Measurements from ENCODE around the gene ATXN7L3.

Gene ATXN7L3

GRCh38 chr17:44221862-44222111, 22.1 kb upstream of the ATXN7L3 start:
- no peak overlapping the region for H3K4me3 ChIP-seq (IDR thresholded peaks at IDR 0.05; ENCODE audit: insufficient read depth, low read depth, low read length)
- peak overlapping the region; percentile 48 for H2AFZ ChIP-seq (ENCODE audit: low read depth)
- peaks cover 23% of the 10 kb centered on the region for H3K4me1 ChIP-seq (ENCODE audit: low read depth, poor library complexity, severe bottlenecking)
- peak overlapping the region; percentile 93 for H3K9ac ChIP-seq
- H3K4me2 ChIP-seq, result peak overlapping the region; percentile 97
- H3K79me2 ChIP-seq (ENCODE audit: insufficient read depth, low read depth), result peaks cover 38% of the 10 kb centered on the region
- peak overlapping the region; percentile 96 for H3K27ac ChIP-seq
- no peak for TF ChIP-seq CTCF (conservative IDR thresholded peaks at IDR 0.05; ENCODE audit: low read depth, low read length)
- peaks cover 3% of the 10 kb centered on the region; the same call in 1 of the 2 replicates for H3K36me3 ChIP-seq (ENCODE audit: insufficient read depth)
- H4K20me1 ChIP-seq (ENCODE audit: insufficient read depth), result no peaks in the 10 kb centered on the region
- H3K27me3 ChIP-seq (ENCODE audit: insufficient read depth, low read depth), result no peaks in the 10 kb centered on the region

GRCh38 chr17:44221084-44221861, 21.6 kb upstream of the ATXN7L3 start:
- peaks cover 8% of the 10 kb centered on the region; the same call in 1 of the 2 replicates for H3K36me3 ChIP-seq (ENCODE audit: insufficient read depth)
- H4K20me1 ChIP-seq (ENCODE audit: insufficient read depth), result no peaks in the 10 kb centered on the region
- H3K4me3 ChIP-seq (IDR thresholded peaks at IDR 0.05; ENCODE audit: insufficient read depth, low read depth, low read length), result no peak overlapping the region
- H3K4me1 ChIP-seq (ENCODE audit: low read depth, poor library complexity, severe bottlenecking), result peaks cover 28% of the 10 kb centered on the region
- H3K27ac ChIP-seq, result peak overlapping the region; percentile 96
- no peaks in the 10 kb centered on the region for H3K27me3 ChIP-seq (ENCODE audit: insufficient read depth, low read depth)
- peaks cover 43% of the 10 kb centered on the region for H3K79me2 ChIP-seq (ENCODE audit: insufficient read depth, low read depth)
- H3K9ac ChIP-seq, result peak overlapping the region; percentile 93
- no peak for TF ChIP-seq CTCF (conservative IDR thresholded peaks at IDR 0.05; ENCODE audit: low read depth, low read length)
- H3K4me2 ChIP-seq, result peak overlapping the region; percentile 97
- H2AFZ ChIP-seq (ENCODE audit: low read depth), result peak overlapping the region; percentile 48

GRCh38 chr17:44220213-44221083, 20.8 kb upstream of the ATXN7L3 start:
- peaks cover 9% of the 10 kb centered on the region; the same call in 1 of the 2 replicates for H3K36me3 ChIP-seq (ENCODE audit: insufficient read depth)
- H3K4me2 ChIP-seq, result peak overlapping the region; percentile 97
- peak overlapping the region; percentile 28; the same call in 1 of the 2 replicates for H2AFZ ChIP-seq (ENCODE audit: low read depth)
- peaks cover 48% of the 10 kb centered on the region for H3K79me2 ChIP-seq (ENCODE audit: insufficient read depth, low read depth)
- H4K20me1 ChIP-seq (ENCODE audit: insufficient read depth), result no peaks in the 10 kb centered on the region
- peaks cover 33% of the 10 kb centered on the region for H3K4me1 ChIP-seq (ENCODE audit: low read depth, poor library complexity, severe bottlenecking)
- no peaks in the 10 kb centered on the region for H3K27me3 ChIP-seq (ENCODE audit: insufficient read depth, low read depth)
- H3K9ac ChIP-seq, result peak overlapping the region; percentile 93
- TF ChIP-seq CTCF (conservative IDR thresholded peaks at IDR 0.05; ENCODE audit: low read depth, low read length), result no peak
- peak overlapping the region; percentile 96 for H3K27ac ChIP-seq
- H3K4me3 ChIP-seq (IDR thresholded peaks at IDR 0.05; ENCODE audit: insufficient read depth, low read depth, low read length), result no peak overlapping the region

- Histone ChIP-seq H2AFZ (ENCODE audit: low read depth) (peak within 1 kb of the TSS; percentile 28; the same call in 1 of the 2 replicates), H3K4me2 (peak within 1 kb of the TSS; percentile 54), H4K20me1 (ENCODE audit: insufficient read depth) (no peaks in the 10 kb centered on the region), H3K9ac (peak within 1 kb of the TSS; percentile 93), H3K27me3 (ENCODE audit: insufficient read depth, low read depth) (no peaks in the 10 kb centered on the region), H3K36me3 (ENCODE audit: insufficient read depth) (peaks cover 9% of the 10 kb centered on the region; the same call in 1 of the 2 replicates), H3K4me1 (ENCODE audit: low read depth, poor library complexity, severe bottlenecking) (peaks cover 33% of the 10 kb centered on the region), H3K79me2 (ENCODE audit: insufficient read depth, low read depth) (peaks cover 48% of the 10 kb centered on the region), H3K4me3 (IDR thresholded peaks at IDR 0.05; ENCODE audit: insufficient read depth, low read depth, low read length) (no peak within 1 kb of the TSS), H3K27ac (peak within 1 kb of the TSS; percentile 96)
- TF ChIP-seq CTCF (conservative IDR thresholded peaks at IDR 0.05; ENCODE audit: low read depth, low read length), result no peak
Observed at GRCh38 chr17:44219616-44220212, 20.0 kb upstream of the ATXN7L3 start, which contains the start of gene UBTF. Gene UBTF, minus strand, starts transcription at chr17:44219675. Its CDS starts 1,446 bp downstream, at chr17:44218229.

Data from KMS-11 (cell line).